Measurements from ENCODE around the gene ADAMTS7.
"Not testable (repeated sequence)": the region's sequence is repeated elsewhere in the genome, so short reads cannot be mapped to it uniquely, and the experiment has no call there.

Gene ADAMTS7

DNA sequence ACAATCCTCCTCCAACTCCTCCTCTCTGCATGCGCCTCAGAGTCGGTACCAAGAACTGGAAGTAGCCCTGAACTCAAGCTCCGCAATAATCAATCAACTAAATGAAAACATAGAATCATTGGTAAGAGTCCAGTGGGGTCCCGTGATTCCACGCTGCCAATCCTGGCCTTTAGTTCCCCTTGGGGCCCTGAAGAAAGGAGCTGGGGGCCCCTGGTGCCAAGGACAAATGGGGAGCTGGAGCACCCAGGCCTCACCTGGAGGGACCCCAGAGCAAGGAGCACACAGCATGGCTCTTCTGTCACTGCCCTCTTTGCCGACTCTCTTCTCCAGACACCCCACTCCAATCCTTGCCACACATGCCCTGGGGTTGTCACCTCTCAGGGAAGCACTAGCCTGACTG lies 80.3 kb downstream of the ADAMTS7 start:
- TF ChIP-seq, protein P1, sequence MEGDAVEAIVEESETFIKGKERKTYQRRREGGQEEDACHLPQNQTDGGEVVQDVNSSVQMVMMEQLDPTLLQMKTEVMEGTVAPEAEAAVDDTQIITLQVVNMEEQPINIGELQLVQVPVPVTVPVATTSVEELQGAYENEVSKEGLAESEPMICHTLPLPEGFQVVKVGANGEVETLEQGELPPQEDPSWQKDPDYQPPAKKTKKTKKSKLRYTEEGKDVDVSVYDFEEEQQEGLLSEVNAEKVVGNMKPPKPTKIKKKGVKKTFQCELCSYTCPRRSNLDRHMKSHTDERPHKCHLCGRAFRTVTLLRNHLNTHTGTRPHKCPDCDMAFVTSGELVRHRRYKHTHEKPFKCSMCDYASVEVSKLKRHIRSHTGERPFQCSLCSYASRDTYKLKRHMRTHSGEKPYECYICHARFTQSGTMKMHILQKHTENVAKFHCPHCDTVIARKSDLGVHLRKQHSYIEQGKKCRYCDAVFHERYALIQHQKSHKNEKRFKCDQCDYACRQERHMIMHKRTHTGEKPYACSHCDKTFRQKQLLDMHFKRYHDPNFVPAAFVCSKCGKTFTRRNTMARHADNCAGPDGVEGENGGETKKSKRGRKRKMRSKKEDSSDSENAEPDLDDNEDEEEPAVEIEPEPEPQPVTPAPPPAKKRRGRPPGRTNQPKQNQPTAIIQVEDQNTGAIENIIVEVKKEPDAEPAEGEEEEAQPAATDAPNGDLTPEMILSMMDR (IDR thresholded peaks at IDR 0.05; ENCODE audit: low read depth, low read length), result no peak
- DNase-seq (ENCODE audit: extremely low read depth, low read depth), result no peak

DNA sequence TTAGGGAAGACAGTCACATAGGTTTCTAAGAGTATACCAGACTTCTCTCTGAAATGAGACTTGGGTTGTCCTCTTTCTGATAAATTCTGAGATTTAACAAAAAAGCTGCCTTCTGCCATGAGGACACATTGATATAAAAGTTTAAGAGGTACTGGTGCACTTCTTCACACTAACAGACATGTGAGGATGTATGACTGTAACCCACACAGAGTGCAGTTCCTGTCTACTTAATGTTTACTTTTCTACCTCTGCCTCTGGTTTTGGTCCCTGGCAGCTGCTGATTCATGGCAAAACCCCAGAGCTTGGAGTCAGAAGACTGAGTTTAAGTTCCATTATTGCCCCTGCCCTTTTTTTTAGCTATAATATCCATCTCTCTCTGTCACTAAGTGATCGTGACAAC lies 82.8 kb downstream of the ADAMTS7 start:
- DNase-seq (ENCODE audit: extremely low read depth, low read depth), result not testable (repeated sequence)

DNA sequence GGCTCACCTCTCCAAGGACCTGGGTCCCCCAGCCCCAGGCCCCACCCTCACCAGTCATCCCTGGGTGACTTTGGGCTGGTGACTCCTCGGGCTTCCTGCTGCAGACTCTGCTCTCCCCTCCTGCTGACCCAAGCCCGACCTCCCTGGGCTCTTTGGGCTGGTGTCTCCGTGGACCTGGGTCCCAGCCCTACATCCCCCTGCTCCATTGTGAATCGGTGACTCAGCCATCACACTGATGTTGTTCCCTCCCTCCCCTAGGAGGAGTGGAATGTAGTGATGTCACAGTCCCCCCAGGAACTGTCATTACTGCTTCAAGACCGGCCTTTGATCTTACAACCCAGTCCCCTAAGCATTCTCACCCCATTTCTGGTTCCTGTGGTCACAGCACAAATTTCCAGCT lies 83.7 kb downstream of the ADAMTS7 start:
- no peak for DNase-seq (ENCODE audit: extremely low read depth, low read depth)
- TF ChIP-seq, protein P1 (IDR thresholded peaks at IDR 0.05; ENCODE audit: low read depth, low read length), result no peak

DNA sequence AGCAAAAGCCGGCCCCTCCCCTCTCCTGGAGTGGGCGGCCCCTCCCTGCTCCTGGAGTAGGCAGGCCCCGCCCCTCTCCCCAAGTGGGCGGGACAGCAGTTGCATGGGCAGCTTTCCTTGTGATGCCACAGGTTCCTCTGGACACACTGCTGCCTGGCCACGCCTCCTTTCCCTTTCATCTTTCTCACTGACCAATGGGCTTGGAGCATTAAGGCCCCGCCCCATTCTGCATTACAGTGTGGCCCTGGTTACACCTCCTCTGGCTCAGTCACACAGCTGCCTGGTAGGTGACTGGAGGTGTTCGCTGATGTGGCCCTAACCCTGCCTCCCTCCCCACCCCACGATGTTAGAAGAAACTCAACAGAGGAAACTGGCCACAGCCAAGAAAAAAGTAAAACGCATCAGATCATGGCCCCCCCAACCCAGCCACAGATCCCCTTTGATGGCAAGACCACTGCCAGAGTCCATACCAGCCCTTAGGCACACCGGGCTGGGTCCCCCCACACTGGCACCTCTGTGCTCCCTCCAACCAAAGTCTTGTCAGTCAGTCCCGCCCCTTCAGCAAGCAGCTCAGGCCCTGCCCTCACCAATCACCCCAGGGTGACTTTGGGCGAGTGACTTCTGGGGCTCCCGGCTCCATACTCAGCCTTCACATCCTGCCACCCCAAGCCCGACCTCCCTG lies 84.3 kb downstream of the ADAMTS7 start:
- TF ChIP-seq, protein P1 (IDR thresholded peaks at IDR 0.05; ENCODE audit: low read depth, low read length), result no peak
- no peak for DNase-seq (ENCODE audit: extremely low read depth, low read depth)

DNA sequence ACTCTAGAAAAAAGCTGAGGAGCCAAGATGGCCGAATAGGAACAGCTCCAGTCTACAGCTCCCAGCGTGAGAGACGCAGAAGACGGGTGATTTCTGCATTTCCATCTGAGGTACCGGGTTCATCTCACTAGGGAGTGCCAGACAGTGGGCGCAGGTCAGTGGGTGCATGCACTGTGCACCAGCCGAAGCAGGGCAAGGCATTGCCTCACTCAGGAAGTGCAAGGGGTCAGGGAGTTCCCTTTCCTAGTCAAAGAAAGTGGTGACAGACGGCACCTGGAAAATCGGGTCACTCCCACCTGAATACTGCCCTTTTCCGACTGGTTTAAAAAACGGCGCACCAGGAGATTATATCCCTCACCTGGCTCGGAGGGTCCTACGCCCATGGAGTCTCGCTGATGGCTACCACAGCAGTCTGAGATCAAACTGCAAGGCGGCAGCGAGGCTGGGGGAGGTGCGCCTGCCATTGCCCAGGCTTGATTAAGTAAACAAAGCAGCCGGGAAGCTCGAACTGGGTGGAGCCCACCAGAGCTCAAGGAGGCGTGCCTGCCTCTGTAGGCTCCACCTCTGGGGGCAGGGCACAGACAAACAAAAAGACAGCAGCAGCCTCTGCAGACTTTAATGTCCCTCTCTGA lies 91.3 kb downstream of the ADAMTS7 start:
- not testable (repeated sequence) for DNase-seq (ENCODE audit: extremely low read depth, low read depth)

DNA sequence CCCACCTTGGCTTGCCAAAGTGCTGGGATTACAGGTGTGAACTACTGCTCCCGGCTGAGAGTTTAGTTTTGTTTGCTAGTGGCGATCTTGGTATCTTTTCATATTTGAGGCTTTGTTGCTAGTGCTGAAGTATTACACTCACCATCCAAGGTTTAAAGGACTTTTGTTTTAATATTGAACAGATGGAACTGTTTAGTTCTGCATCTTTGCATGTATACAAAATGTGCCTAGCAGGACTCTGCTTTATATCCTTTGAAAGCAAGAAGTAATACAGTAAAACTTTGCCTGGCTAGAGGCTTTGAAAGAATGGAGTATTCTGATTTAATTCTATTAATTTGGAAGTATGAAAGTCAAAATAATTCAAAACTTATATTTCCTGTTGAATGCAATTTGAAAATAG lies 92.4 kb downstream of the ADAMTS7 start:
- no peak for DNase-seq (ENCODE audit: extremely low read depth, low read depth)
- TF ChIP-seq, protein P1 (IDR thresholded peaks at IDR 0.05; ENCODE audit: low read depth, low read length), result no peak

DNA sequence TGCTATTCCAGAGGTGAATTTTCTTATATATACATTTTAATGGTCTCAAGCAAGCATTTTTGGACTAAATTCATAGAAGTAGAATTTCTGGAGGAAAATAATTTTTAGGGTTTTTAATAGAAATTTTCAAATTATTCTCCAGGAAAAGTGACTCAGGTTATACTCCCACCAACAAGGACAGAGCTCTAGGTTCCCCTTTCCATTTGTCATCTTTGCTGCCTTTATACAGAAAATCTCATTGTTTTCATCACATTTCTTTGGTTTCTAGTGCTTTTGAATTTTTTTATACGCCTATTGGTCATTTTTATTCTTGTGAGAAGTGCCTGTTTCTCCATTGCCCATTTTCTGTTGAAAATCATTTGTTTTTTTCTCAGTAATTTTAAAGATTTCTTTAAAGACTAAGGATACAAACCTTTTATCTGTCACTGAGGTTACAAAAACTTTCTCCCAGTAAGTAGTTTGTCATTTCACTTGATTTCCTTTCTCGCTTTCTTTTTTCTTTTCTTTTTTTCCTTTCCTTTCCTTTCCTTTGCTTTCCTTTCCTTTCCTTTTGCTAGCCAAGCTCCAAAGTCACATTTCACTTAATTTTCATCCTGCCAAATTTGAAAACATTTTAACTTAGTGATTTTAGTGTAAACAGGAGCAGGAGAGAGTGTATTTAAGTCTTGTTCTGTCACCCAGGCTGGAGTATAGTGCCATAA lies 93.2 kb downstream of the ADAMTS7 start:
- TF ChIP-seq, protein P1 (IDR thresholded peaks at IDR 0.05; ENCODE audit: low read depth, low read length), result no peak
- DNase-seq (ENCODE audit: extremely low read depth, low read depth), result no peak

DNA sequence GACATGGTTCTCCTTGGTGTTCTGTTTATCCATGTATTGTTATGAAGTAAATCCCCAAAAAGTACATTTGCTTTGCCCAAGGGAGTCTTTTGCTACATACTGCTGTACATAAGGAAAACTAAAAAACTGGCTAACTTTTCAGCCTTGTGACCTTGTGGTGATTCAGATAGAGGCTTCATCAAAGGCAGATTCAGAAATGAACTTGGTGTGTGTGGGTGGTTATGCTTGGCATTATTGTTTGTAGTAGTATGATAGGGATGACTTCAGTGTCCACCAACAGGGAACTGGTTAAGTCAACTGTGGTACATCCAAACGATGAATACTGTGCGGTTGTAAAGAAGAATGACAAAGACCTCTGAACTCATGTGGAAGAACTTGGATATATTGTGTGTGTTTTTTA lies 94.6 kb downstream of the ADAMTS7 start:
- no peak for DNase-seq (ENCODE audit: extremely low read depth, low read depth)
- TF ChIP-seq, protein P1 (IDR thresholded peaks at IDR 0.05; ENCODE audit: low read depth, low read length), result no peak

All from AG09319 (cell line).